Measurements from ENCODE around the gene ARF6.

DNA sequence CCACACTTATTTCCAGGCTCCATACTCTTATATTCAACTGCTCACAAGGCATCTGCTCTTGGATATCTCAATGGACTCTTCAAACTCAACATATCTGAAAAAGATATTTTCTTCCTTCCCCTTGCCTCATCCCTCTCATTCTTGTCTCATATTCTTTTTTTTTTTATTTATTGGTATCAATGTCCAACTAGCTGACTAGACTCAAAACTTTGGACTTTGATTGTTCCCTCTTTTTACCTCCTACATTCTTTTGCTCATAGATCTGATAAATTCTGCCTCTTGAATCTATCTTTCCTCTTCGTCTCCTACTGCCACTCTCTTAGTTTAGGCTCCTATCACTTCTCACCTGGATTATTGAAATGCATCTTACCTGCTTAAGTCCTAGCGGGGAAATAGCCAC lies 25.8 kb downstream of the ARF6 start:
- TF ChIP-seq CTCF (IDR thresholded peaks at IDR 0.05; ENCODE audit: low read depth, low read length, missing input control) (no peak), YY1 (IDR thresholded peaks at IDR 0.05) (no peak), EGR1 (IDR thresholded peaks at IDR 0.05; ENCODE audit: low read depth in 2 of 2) (no peak)

Measured in liver (tissue), 3 donors.